ENCODE results near the gene CD320. TPM values are rescaled to one million over a fixed set of nuclear protein-coding genes. Genes with fewer than 3 reads are reported as not detected.
"Not testable (repeated sequence)": the region's sequence is repeated elsewhere in the genome, so short reads cannot be mapped to it uniquely, and the experiment has no call there.

The CD320 gene
- total RNA-seq, 4 donors from 2014 or later = 12.7 to 26.4 (median 18.2) TPM

DNA sequence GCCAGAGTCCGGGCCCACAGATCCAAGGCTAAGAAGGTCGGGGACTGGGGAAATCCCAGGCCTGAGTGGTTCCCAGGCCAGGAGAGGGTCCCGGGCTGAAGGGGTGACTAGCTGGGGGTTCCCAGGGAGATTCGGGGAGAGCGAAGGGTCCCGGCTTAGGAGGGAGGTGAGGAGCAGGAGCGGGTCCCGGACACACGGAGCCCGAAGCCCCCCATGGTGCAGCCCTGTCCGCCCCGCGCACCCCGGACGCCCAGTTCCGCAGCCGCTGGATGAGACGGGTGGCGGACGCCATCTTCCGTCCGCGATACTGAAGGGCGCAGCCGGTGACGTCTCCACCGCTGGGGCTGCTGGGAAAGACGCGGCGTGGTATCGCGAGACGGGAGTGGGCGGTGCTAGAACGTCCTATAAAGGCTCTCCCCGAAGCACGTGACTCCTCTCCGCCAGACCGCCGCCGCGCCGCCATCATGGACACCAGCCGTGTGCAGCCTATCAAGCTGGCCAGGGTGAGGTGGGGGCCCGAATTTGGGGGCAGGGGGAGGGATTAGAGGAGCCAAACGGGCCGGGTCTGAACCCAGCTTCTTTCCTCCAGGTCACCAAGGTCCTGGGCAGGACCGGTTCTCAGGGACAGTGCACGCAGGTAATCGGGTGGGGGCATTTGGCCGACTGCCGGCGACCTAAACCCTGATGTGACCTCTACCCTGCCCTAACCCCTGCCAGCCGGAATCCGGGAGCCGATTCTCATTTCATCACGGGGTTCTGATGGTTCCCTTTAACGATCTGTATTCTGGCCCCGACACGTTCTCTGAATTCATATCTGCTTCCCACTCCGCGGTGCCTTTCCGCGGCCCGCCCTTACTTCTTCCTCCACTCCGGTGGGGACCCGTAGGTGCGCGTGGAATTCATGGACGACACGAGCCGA, 13.2 kb upstream of the CD320 start, which contains the start of the genes NDUFA7 and RPS28:
NDUFA7 (minus strand) TSS at position 309 of the 919 bp plus-strand sequence; CDS start at position 292, 17 bp downstream.
RPS28 (plus strand) TSS at position 430 of the 919 bp plus-strand sequence; CDS start at position 465, 35 bp downstream.
- peak; percentile 97 to 99 (median 98) for DNase-seq
- peaks cover 0 to 15% (median 0%) of the 10 kb centered on the region in 3 donors for H3K36me3 ChIP-seq
- H3K27me3 ChIP-seq = no peaks in the 10 kb centered on the region
- TF ChIP-seq POLR2A (IDR thresholded peaks at IDR 0.05) = peak; percentile 92 to 97
- TF ChIP-seq, protein P1, sequence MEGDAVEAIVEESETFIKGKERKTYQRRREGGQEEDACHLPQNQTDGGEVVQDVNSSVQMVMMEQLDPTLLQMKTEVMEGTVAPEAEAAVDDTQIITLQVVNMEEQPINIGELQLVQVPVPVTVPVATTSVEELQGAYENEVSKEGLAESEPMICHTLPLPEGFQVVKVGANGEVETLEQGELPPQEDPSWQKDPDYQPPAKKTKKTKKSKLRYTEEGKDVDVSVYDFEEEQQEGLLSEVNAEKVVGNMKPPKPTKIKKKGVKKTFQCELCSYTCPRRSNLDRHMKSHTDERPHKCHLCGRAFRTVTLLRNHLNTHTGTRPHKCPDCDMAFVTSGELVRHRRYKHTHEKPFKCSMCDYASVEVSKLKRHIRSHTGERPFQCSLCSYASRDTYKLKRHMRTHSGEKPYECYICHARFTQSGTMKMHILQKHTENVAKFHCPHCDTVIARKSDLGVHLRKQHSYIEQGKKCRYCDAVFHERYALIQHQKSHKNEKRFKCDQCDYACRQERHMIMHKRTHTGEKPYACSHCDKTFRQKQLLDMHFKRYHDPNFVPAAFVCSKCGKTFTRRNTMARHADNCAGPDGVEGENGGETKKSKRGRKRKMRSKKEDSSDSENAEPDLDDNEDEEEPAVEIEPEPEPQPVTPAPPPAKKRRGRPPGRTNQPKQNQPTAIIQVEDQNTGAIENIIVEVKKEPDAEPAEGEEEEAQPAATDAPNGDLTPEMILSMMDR (IDR thresholded peaks at IDR 0.05) = peak; percentile 31 to 60 (median 42)
- H3K27ac ChIP-seq = peak within 1 kb of the TSS; percentile 85 to 94 (median 92)
- H3K9me3 ChIP-seq = no peaks in the 10 kb centered on the region
- peak within 1 kb of the TSS; percentile 67 to 99 (median 75) for H3K4me3 ChIP-seq
- peaks cover 3 to 33% (median 16%) of the 10 kb centered on the region in 4 donors for H3K4me1 ChIP-seq

DNA sequence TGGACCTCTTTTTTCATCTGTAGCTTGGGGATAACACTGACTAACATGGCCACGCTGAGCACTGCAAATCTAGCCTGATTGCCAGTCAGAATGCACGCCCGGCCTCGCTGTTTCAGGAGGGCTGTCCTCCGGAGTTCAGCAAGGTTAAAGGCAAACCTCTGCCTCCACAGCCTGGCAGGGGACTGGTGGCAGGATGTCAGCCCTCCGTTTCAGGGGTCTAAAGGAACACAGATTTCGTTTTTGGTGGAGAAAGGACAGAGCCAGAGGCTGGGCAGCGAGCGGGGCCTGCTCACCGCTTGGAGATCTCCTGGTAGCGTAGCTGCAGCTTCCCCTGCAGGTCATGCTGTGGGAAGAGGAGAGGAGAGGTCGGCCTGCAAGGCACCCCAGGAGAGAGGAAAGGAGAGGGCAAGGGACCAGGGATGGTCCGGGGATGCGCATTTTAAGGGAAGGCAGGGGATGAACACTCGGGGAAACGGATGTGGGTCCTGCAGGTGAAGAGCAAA, 12.5 kb upstream of the CD320 start:
- TF ChIP-seq POLR2A (IDR thresholded peaks at IDR 0.05) = no peak
- TF ChIP-seq, protein P1 (IDR thresholded peaks at IDR 0.05) = no peak
- H3K27ac ChIP-seq = peak overlapping the region; percentile 85 to 94 (median 92)
- peaks cover 0 to 16% (median 0%) of the 10 kb centered on the region in 3 donors for H3K36me3 ChIP-seq
- peak in 1 of 3 donors; percentile 60 for DNase-seq
- peaks cover 3 to 33% (median 16%) of the 10 kb centered on the region in 4 donors for H3K4me1 ChIP-seq
- no peaks in the 10 kb centered on the region for H3K27me3 ChIP-seq
- H3K9me3 ChIP-seq = no peaks in the 10 kb centered on the region
- peak overlapping the region; percentile 67 to 99 (median 75) for H3K4me3 ChIP-seq

DNA sequence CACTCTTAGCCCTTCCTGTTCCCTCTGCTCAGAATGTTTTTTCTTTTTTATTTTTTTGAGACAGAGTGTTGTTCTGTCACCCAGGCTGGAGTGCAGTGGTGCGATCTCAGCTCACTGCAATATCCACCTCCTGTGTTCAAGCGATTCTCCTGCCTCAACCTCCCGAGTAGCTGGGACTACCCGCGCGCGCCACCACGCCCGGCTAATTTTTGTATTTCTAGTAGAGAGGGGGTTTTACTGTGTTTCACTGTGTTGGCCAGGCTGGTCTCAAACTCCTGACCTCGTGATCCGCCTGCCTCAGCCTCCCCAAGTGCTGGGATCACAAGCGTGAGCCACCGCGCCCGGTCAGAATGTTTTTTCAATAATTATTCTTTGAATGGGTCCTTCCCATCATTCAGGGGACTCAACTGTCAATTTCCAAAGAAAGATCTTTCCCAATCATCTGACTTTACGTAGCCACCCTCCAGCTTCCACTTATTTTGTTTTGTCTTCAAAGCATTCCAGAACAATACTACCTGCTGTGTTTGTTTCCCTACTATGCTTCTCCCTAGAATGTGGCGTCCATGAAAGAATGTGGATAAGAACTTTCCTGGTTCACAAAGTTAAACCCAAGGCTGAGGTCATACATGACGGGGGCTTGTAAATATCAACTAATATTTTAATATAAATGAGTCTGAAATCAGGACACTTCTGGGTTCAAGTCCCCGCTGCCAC, 11.8 kb upstream of the CD320 start:
- Histone ChIP-seq H3K4me3 (peak overlapping the region; percentile 67 to 99 (median 75)), H3K36me3 (peaks cover 0 to 23% (median 0%) of the 10 kb centered on the region in 3 donors), H3K9me3 (no peaks in the 10 kb centered on the region), H3K27ac (peak overlapping the region in 3 of 4 donors; percentile 85 to 94 (median 89)), H3K4me1 (peaks cover 3 to 33% (median 16%) of the 10 kb centered on the region in 4 donors), H3K27me3 (no peaks in the 10 kb centered on the region)
- DNase-seq = no peak
- no peak for TF ChIP-seq POLR2A (IDR thresholded peaks at IDR 0.05)
- TF ChIP-seq, protein P1 (IDR thresholded peaks at IDR 0.05) = no peak

DNA sequence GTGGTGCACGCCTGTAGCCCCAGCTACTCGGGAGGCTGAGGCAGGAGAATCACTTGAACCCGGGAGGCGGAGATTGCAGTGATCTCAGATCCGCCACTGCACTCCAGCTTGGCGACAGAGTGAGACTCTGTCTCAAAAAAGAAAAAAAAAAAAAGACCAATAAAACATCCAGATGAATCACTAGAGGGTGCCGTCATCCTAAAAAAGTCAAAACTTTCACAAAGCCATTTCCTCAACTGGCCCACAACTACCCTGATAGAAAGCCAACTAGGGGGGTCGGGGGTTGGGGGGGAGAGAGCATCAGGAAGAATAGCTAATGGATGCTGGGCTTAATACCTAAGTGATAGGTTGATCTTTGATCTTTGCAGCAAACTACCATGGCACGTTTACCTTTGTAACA, 10.7 kb upstream of the CD320 start:
- H3K9me3 ChIP-seq, H3K4me3 ChIP-seq, DNase-seq, H3K27me3 ChIP-seq, H3K27ac ChIP-seq: not testable (repeated sequence)
- Histone ChIP-seq H3K36me3 (peaks cover 0 to 33% (median 0%) of the 10 kb centered on the region in 3 donors), H3K4me1 (peaks cover 3 to 28% (median 16%) of the 10 kb centered on the region in 4 donors)

DNA sequence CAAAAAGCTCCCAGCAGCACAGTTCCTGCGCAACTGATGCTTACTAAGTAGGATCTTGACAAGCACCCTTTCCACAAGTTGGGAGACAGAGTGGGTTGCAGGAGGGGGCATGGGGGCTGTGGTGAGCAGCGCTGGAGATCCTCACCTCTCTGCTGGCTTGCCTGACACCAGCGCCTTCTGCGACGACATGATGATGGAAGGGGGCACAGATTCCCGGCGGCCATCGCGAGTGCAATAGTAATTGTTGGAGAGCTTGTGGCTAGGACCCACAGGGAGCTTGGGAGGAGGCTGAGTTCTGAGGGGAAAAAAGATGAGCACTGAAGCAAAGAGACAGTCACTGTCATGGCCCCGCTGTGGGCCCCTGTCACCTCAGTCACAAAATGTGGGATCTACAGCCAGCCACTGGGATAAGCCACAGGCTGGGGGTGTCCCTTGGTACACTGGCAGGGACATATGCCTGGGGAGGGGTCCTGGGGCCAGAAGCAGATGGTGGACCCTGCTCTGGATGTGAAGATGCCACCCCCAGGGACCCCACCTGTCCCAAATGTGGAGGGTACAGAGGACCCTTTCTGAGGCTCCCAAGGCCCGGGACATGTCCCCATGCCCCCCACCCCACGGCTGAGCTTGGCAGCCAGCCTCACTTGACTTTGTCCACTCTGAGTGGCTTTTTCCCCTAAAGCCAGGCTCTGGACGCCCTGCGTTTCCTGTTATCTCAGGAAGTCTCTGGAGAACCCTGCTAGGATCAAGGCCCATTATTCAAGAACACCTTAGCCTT, 8.4 kb upstream of the CD320 start:
- Histone ChIP-seq H3K9me3 (no peaks in the 10 kb centered on the region), H3K36me3 (peaks cover 0 to 37% (median 0%) of the 10 kb centered on the region in 3 donors), H3K4me1 (peaks cover 0 to 11% (median 7%) of the 10 kb centered on the region in 4 donors), H3K27me3 (no peaks in the 10 kb centered on the region), H3K27ac (no peak overlapping the region), H3K4me3 (no peak overlapping the region)
- DNase-seq = no peak
- TF ChIP-seq, protein P1 (IDR thresholded peaks at IDR 0.05) = no peak
- no peak for TF ChIP-seq POLR2A (IDR thresholded peaks at IDR 0.05)

DNA sequence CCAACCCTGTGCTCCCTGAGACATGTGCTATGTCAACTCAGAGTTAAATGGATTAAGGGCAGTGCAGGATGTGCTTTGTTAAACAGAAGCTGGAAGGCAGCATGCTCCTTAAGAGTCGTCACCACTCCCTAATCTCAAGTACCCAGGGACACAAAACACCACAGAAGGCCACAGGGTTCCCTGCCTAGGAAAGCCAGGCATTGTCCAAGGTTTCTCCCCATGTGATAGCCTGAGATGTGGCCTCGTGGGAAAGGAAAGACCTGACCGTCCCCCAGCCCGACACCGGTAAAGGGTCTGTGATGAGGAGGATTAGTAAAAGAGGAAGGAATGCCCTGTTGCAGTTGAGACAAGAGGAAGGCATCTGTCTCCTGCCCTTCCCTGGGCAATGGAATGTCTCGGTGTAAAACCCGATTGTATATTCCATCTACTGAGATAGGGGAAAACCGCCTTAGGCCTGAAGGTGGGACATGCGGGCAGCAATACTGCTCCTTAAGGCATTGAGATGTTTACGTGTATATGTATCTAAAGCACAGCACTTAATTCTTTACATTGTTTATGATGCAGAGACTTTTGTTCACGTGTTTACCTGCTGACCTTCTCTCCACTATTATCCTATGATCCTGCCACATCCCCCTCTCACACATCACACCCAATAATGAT, 7.0 kb upstream of the CD320 start:
- not testable (repeated sequence) for DNase-seq, H3K27ac ChIP-seq, H3K9me3 ChIP-seq, H3K27me3 ChIP-seq, H3K4me1 ChIP-seq, H3K4me3 ChIP-seq
- H3K36me3 ChIP-seq = peaks cover 0 to 50% (median 0%) of the 10 kb centered on the region in 3 donors
